HG03159 (cell line): ENCODE data around the gene CCDC191.

Experiments
- ATAC-seq: cut with Tn5 transposase; IDR thresholded peaks from one replicate; pipeline ENCODE4 v1.9.1; 2021; ENCODE audit warnings: mild to moderate bottlenecking, moderate library complexity; ENCODE audit not compliant: unreplicated experiment

The CCDC191 gene

DNA sequence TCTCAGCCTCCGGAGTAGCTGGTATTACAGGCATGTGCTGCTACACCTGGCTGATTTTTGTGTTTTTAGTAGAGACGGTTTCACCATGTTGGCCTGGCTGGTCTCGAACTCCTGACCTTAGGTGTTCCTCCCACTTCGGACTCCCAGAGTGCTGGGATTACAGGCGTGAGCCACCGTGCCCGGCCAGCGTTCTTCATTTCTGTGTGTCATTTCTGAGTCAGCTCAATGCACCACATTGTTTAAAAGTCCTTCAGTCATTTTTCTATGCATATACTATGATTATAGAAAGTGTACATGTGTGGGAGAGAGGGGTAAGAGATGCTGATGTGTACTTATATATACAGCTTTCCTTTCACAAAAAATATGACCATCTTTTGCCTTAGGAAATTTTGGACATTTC, 2.3 kb upstream of the CCDC191 start:
- ATAC-seq, result no peak

DNA sequence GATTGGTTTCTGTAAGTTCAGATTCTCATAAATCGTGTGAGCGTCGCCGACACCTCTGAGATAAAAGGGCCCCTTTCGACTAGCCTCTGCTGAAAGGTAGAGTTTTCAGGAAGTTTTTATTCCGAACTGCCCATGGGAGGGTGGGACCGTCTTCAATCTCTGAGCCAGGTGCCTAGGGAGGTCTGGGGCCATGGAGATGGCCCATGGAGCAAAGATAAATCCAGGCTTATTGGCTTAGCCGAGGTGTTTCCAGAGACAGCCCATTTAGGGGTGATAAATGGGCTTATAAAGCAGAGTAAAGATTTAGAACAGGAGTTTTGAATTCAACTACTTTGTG, 653 bp upstream of the CCDC191 start:
- peak; percentile 14 for ATAC-seq

DNA sequence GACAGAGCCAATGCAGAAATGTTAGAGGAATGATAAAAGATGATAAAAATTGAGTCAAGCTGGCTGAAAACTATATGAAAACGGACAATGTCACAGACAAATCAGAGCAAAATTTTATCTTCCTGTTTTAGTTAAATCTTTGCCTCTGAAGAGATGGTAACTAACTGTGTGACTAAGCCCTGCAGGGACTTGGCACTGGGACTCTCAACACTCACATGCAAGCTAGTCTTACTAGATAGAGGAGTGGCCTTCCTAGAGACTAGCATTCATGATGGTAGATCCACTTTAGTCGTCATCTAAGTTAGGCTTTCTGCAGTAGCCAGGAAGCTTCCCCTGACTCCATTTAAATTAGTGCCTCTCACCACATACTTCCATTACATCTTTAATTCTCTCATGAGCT, 4.1 kb downstream of the CCDC191 start:
- ATAC-seq, result no peak

DNA sequence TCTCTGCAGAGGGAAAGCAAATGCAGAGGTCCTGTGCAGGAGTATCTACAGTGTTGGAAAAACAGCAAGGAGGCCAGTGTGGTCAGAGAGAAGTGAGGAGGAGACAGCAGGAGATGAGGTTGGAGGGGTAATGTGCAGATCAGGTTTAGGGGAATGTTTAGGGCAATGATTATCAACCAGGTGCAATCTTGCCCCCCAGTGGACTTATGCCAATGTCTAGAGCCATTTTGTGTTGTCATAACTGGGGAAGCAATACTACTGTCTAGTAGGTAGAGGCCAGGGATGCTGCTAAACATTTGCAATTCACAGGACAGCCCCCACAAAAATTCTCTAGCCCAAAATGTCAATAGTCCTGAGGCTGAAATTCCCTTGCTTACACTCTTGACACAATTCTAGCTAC, 13.1 kb downstream of the CCDC191 start:
- no peak for ATAC-seq

DNA sequence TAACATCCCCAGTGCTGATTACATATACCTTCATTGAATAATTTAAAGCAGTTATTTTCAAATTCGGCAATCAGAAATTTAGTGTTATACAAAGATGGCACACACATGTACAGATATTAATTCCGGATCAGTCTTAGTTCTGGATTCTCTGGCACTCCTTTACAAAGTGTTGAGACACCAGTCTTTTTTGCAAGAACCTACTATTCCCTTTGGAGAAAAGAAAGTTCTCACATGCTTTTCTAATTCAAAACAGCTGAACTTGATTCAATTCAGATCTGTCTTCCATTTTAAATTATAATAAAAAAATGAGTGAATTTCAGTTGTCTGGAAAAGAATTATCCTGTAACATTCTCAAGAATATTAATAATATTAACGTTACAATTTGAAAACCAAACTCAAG, 20.4 kb downstream of the CCDC191 start:
- ATAC-seq, result no peak

DNA sequence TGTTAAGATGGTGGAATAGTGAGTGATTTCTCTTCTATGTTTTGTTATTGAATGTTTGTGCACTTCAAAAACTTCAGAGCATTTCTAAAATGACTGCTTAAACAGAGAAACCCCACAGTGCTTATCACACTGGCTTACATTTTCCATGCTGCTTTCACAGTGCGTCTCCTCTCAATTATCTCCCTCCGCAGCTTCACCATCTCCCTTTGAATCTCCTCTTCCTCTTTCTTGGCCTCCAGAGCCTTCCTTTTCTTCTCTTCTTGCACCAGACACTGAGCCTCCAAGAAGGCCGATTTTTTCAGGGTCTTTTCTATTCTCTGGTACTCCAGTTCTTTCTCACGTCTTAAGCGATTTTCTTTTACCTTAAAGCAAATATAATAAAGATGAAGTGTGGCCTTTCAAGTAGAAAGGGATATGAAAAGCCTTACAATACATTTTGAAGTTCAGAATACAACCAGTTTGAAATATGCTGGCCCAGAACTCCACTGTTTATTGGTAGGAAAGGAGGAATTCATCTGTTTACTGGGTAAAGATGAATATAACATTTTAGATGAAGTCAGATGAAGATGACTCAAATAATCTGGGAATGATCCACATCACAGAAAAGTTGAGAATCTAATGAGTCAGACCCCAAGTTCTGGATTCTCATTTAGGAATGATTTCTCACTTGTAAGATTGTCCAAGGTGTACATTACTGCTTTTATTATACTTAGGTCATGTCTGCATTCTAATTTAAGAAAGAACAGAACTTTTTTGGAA, 21.4 kb downstream of the CCDC191 start:
- ATAC-seq, result no peak

DNA sequence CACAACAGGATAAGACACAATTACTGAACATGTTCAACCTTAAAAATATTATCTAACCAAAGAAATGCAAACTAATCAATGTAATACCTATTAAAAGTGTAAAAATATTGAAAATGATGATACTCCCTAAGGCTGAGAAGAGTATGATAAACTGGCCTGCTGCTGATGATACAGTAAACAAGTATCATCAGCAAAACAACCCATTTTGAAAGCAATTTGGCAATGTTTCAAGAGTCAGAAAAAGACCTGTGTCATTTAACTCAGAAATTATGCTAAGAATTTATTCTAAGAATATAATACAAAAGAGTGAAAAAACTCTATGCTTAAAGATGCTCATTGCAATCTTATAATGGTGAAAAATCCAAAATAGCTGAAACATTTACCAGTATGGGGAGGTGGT, 22.1 kb downstream of the CCDC191 start:
- ATAC-seq, result no peak

DNA sequence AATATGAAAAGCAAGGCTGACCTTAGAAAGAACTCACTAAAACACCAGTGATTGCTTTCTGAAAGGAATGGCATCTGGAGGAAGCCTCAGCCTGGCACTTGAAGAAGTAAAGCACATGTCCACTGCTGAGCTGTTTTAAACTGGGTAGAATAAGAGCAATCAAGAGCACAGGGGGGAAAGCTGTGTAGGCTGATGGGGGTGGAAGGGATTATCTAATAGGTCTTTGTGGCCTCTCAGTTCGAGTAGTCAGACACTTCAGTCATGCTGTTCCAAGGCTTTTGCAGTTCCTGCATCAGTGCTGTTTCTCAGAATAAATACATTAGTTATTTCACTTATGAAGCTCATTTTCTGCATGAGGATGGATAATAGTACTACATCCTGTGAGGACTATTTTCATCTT, 22.6 kb downstream of the CCDC191 start:
- no peak for ATAC-seq

DNA sequence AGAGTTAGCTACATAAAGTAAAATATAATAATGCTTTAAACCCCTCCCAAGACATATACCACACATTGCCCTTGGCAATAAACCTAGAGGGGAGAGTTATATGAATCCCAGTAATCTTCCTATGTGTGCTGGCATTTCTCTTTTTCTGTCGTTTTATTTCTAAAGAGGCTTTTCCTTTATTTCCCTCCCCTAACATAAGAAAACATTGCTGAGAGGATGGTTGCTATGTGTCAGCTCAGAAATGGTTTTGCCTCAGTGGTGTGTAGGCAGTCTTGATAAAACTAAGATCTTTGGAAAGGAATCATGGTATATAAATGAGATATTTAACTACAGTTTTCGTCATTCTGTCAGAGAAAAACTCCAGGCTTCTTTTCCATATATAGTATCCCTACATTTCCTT, 30.0 kb downstream of the CCDC191 start:
- no peak for ATAC-seq

DNA sequence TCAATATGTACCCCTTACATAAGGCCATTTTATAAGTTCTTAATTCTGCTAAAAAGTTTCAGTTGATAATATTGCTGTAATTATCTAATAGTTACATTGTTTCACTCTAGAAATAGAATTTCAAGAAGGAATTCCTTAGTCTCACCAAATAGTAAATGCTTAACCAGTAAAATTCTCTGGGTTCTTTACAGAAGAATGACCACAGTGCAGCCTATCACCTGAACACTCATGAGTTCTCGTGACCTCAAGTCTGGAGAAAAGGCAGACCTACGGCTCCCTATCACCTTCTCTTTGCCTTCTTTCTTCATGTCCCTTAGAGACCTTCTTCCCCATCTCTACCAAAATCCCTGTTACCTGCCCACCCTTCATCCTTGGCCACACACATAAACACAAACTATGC, 30.9 kb downstream of the CCDC191 start:
- no peak for ATAC-seq

DNA sequence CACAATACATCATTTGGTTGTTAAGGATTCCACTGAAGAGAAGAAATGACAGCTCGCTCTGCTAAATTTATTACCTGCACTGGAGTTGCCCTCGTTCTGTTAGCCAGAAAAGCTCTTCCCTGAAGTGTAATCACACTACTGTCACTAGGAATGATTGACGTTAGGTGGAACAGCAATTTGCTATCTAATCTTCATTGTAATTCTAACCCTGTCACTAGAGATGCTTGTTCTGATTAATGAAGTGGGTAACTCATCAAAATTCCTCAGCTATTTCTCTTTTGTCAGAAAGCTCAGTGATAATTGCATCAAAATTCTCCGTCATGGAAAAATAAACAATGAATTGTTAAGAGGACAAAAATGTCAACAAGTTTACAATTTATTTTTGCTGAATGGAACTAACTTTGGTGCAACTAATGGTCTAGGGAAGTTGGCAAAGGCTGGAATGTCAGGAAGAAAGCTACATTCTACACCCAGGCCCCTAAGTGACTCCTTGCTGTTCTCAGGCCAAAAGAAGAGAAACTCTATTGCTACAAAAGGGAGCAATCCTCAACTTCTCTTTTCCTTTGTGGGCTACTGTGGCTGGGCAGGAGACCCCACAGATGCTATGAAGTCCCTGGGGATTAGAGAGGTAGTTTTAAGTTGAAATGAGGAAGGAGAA, 34.1 kb downstream of the CCDC191 start:
- ATAC-seq, result no peak

DNA sequence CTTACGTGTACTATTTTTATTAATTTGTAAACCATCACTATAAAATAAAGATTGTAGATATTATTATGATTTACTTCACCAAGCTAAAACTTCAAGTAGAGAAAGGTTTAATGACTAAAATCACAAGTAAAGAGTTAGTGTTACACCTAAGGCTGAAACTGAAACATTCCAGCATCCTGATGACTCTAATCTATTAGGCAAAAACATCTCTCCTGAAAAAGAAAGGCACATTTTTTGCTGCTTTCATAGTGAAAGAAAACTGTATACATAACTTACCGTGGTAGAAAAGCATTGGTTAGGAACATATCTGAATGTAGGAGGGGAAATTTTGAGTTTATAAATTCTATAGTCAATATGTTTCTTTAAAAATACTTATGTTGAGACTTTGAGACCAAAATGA, 35.4 kb downstream of the CCDC191 start:
- ATAC-seq, result no peak

DNA sequence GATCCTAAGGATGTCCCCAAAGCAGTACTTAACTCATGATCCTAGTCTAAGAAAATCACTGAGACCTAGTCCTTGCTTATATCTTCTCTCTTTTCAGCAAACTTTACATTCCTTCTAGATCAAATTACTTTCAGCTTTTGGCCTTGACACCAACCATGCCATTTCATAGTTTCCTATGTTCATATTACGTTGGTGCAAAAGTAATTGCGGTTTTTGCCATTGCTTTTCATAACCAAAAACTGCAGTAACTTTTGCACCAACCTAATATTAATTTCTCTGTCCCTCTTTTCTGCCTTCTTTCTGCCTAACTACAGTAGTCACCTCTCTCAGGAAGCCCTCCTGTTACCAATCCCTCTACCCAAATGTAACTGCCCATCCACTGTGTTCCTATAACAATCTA, 36.8 kb downstream of the CCDC191 start:
- ATAC-seq, result no peak

DNA sequence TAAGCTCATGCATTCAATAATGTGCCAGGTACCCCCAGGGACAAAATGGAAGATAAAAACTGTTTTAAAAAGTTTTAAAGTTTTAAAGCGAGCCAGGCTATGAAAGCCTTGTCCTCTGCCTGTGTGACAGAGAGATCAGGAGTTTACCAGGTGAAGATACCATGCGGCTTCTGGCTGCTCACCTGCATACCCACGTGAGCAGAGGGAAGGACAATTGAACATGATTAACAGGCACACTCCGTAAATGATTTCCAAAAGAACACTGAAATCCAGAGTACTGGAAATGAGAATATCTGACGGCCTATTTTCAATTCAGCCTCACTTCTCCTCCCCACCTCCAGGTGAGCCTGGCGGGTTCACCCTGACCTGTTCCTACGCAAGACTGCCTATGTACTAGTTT, 42.1 kb downstream of the CCDC191 start:
- ATAC-seq, result no peak

DNA sequence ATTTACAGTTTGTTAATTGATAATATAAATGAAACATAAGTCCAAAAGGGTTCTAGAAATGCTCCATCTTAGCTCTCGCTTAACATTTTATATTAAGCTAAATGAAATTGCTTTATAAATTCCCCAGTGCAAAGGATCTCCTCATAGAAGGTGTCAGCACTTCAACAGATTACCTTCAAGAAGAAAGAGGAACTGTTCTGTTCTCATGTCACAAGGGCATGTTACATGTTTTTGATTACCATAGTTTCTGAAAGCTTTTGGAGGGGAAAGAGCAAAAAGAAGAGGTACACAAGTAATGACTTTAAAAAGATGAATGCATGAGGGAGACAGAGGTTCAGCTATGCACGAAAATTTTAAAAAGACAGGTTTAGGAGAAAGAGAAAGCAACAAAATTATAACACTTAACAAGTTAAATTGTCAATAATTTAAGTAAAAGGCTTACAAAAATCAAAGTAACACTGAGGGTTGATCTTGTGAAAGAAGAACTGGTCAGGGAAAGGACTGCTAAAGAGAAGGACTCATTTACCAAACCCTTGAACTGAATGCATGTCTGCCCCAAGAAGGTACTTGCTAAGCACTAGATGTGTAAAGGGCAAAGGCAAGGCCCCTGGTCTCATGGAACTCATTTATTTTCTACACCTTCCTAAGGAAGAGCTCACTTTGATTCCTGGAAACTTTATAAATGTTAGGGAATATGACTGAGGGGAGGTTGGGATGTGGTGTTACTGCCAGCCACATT, 45.1 kb downstream of the CCDC191 start:
- ATAC-seq, result peak; percentile 85

DNA sequence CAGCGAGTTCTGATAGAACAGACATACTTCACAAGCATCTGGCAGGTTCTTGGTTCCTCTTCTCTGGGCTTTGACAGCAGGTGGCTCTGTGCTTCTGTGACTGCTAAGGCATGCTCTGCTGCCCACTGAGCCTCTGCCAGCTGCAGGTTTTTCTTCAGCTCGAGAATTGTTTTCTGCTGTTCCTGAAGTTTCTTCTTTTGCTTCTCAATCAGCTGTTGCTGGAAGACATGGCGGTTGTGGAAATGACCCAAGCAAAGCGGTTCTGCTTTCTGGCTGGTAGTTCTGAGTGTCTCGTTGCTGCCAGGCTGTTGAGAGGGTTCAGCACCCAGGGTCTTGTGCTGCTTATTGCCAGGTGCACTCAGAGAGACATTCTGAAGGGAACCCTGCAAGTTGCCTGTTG, 50.8 kb downstream of the CCDC191 start:
- peak; percentile 98 for ATAC-seq

DNA sequence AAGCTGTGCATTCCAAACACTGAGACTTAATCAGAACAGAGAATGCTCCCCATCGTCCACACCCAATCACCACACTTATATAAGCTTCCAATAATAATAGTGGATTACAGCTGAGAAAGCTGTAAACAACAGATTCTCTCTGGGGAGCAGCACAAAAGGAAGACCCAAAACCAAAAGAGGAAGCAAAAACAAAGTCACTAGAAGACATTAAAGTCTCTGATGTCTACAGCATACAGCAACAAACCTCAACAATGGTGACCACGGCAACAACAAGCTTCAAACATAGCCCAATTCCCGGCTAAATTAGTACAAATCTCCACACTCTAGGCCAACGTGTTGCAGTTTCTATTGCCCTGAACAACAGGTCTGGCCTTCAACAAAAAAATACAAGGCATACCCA, 70.8 kb downstream of the CCDC191 start:
- peak; percentile 91 for ATAC-seq

DNA sequence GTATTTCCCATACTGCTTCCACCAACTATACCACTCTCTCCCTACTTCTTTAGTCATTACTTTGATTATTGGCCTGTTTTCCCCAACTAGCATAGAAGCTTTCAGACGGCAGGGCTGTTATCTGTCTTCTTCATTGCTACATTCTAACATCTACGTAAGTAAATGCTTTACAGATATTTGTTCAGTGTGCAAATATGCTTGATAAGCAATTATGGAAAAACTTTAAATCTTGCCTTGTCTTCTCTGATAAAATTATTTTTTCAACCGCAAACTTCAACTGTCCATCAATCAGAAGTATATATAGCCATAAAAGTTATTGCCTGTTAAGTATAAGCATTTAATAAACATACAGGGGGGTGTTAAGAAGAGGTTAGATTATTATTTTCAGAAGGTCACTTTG, 72.8 kb downstream of the CCDC191 start:
- ATAC-seq, result no peak

DNA sequence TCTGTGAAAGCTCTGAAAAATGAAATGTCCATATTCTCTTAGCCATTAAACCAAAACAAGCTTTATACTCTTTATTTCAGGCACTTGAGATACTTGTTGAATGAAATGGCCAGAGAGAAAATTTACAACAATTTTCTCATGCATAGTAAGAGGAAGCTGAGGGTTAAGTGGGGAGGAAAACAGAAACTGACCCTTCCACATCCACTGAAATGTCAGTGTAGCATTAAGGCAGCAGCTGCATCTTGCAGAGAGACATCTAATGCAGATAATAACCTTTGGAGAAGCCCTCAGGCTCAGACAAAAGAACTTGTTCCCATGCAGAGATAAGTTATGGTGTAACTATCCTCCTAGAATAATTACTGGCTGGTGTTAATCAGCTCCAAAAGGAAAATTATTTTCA, 74.5 kb downstream of the CCDC191 start:
- ATAC-seq, result no peak

DNA sequence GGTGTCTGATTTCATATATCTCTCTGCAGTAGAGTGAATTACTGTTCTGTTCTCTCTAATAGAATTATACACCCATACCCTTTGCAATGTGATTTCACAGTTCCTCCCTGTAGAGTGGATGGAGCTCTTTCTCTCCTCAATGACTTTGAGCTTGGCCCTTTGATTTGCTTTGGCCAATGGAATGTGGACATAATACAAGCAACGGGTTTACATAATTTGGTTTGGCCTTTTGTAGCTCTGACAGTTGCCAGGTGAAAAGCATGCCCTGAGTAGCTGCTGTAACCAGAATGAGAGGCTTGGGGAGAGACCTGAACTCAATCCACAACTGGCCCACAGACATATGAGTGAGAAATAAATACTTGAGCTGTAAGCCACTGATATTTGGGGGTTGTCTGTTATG, 76.4 kb downstream of the CCDC191 start:
- no peak for ATAC-seq

DNA sequence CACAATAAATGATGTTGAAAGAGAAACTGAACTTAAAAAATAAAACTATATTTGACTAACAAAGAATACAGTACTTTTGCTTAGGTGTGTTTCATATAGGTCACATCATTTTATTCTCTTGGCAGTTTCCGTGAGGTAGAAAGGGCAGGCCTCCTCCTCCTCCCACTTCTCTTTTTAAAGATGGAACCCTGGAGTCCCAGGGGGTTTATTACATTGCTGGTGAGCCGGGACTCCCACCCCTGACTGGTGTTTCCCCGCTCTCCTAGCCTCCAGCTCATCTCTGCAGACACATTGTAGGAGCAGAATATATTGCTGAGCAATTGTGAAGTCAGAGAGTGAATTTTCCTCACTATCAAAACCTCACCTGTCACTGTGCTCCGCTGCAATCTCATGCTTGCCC, 78.5 kb downstream of the CCDC191 start:
- no peak for ATAC-seq

DNA sequence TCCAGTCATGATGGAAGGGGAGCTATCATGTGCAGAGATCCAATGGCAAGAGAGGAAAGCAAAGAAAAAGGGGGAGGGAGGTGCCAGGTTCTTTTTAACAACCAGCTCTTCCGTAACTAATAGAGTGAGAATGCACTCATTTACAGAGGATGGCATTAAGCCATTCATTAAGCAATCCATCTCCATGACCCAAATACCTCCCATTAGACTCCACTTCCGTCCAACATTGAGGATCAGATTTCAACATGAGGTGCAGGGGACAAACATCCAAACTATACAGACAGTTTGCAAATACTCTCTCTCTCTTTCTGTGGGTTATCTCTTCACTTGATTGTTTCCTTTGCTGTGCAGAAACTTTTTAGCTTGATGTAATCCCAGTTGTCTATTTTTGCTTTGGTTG, 87.3 kb downstream of the CCDC191 start:
- ATAC-seq, result no peak
